Mesenteric fat pad (tissue), 1 donor: ENCODE measurements around the gene SCN3A. TPM values are rescaled to one million over a fixed set of nuclear protein-coding genes. Genes with fewer than 3 reads are reported as not detected.

Experiments used
- DNase-seq: peaks from one replicate; pipeline ENCODE4 v3.0.0-alpha.2; 2020; ENCODE audit warnings: low spot score
- total RNA-seq: library from RNA; stranded (reverse); fragmentation: NEBNext Ultra II Directional; extraction: Animal tissue kit (Norgen Biotek cat#: 25700); gene quantifications from one replicate; pipeline ENCODE4 v1.2.1, GENCODE V29; 2021
- donor health status: DM: yes; HTN: yes; CAD: no.

The SCN3A gene
- total RNA-seq, 1 donor from 2014 or later: 1.3 TPM

DNA sequence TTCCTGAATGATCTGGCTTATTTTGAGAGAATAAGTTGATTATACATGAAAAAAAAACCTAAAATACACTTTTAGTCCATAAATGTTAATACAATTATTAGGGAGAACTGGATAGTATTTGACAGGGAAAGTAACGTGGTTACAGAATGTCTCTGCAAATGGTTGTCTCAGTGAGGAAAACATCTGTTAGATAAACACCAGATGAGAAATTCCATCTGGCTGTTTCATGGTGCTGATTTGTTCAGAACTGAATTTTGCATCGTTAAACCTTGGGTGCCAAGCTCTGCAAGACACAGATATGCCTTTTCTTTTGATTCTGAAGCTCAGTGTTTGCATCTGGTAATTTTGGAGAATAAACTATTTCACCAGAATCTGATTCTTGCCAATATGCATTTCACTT, 90.4 kb downstream of the SCN3A start:
- no peak for DNase-seq

GRCh38 chr2:165112789-165113188, 91.1 kb downstream of the SCN3A start:
- no peak for DNase-seq

GRCh38 chr2:165112133-165112573, 91.7 kb downstream of the SCN3A start:
- DNase-seq: no peak

GRCh38 chr2:165110394-165110793, 93.5 kb downstream of the SCN3A start:
- DNase-seq: no peak

DNA sequence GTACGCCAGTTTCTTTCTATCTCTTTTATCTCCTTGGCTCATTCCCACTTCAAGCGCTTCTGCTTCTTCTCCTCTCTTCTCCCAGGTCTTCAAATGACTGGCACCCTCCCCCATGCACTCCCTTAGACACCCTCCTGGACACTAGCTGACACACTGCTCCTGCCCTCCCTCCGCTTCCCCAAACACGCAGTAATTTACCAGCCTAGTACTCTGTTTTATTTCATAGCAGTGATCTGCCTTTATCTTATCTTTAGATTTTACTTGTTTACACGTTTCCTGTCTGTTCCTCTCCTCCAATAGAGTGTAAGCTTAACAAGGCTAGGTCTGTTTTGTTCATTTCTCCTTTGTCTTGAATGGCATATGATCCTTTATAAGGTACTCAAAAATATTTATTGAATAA, 93.9 kb downstream of the SCN3A start:
- no peak for DNase-seq

DNA sequence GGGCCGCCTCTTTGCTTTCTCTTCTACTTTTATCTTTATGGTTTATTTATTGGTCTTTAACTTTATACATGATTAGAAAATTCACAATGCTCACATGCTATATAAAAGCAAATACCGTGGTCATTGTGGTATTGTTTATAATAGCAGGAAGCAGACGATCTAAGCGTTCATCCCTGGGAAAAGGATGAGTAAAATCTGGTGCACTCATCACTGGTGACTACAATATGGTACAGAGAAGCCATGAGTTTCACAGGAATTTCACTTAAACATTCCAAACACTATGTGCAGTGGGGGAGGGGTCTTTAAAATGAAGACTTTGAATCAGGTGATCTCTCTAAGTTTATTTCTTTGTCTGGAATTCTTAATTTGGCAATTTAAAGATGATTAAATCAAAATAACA, 97.9 kb downstream of the SCN3A start:
- no peak for DNase-seq

DNA sequence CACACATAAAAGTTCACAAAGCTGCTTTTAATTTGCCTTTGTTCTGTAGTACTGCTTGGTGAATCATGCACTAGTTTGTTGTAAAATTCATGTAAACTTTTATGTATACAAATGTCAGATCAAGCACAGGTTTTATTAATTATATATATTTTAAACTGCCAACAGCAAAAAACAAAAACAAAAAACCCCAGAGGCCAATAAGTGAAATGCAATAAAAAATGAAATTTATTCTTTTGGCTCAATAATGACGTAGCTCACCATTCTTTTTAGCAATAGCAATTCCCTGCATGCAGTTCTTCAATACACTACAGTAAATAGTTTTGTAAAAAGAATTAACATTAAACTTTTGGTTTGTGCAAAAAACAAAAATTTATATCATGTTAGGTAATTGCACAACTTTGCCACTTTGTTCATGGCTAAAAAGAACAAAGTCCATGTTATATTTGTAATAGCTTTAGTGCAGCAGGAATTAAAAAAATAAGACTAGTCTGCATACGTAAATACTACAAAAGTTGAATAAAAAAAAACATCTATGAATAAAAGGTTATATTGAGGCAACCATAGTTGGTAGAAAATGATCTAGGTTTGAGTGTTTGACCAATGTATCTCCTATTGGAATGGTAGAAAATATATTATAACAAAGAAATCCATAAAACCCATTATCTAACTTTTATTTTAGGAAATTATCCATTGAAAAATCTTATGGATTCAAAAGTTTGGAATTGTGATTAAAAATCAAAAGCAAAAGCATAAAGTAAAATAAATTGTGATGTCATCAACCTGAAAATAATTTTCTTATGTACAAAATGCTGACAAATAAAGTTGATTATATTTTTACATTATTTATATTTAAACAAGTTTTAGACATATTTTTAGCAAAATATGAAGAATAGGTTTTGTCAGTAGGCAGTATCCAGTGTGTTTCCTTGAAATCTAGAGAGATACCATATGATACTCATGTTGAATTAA, 115.6 kb downstream of the SCN3A start:
- no peak for DNase-seq

- no peak for DNase-seq
These were observed 117.5 kb downstream of the SCN3A start for GRCh38 chr2:165086337-165086736.

DNA sequence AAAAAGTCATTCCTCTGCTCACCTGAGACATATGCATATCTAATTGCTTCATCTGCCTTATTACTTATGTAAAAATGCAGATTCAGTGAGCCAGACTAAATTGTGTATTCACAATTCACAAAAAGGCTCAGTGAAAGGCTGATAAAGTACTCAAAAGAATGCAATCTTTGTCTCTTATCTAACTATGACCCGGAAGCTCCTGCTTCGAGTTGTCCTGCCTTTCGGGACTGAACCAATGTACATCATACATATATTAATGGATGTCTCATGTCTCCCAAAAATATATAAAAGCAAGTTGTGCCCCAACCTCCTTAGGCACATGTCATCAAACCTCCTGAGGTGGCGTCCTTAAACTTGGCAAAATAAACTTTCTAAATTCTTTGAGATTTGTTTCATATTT, 120.5 kb downstream of the SCN3A start:
- DNase-seq: no peak

- no peak for DNase-seq
These were observed 121.4 kb downstream of the SCN3A start for GRCh38 chr2:165082479-165082878.

DNA sequence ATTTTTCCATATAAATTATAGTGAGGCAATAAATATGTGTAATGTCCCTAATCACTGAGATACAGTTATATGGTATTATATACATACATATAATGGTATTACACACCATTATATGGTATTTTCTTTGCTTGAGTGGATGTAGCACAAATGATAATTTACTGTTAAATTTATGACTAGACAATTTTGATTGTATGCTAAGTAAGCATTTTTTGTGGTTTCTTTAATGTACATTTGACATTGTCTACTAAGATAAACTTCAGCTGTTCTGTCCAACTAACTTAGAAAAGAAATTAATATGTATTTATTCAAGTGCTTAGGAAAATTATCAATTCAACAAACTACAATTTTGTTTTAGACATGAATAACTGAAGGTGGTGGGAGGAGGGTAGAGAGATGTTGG, 122.6 kb downstream of the SCN3A start:
- DNase-seq: no peak

DNA sequence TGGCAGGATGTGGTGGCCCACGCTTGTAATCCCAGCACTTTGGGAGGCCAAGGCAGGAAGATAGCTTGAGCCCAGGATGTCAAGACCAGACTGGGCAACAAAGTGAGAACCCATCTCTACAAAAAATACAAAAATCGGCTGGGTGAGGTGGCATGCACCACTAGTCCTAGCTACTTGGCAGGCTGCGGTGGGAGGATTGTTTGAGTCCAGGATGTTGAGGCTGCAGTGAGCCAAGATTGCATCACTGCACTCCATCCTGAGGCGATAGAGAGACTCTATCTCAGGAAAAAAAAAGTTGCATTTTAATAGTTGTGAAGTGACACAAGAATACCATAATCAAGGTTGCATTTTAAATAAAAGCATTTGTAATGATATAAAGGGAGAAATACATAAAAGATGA, 124.4 kb downstream of the SCN3A start:
- DNase-seq: no peak

DNA sequence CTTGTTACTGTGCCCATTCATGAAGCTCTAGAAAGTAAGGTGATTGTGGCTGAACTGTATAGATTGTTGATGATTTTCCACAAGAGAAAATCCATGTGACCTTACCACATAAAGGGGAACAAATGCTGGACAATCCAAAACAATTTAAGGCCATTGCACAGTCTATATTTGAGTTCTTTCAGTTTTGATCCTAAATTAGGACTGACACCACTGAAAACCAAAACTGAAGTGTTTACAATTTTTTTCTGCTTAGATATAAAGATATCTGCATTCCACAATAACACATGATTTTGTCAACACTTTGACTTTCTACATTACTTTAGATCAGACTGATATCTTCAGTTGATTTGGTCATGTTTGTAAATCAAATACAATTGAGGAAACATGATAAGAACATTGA, 124.9 kb downstream of the SCN3A start:
- DNase-seq: no peak

GRCh38 chr2:165074884-165075283, 129.0 kb downstream of the SCN3A start:
- no peak for DNase-seq

DNA sequence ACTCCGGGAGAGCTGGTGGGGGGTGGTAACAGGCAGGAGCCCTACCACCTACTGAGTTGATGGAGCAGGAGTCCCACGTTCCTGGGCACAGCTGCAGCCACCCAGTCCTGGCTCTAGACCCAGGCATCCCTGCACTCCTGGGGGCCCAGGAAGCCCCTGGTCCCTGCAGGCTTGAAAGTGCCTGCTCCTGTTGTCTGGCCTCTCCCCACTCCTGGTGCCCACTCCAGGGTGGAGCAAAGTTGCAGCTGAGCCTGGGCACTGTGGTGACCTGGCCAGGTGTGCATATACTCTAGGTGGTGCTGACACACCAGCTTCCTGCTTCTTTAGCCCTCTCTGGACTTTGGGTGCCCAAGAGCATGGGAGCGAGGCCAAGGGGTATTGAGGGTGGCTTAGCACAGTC, 129.5 kb downstream of the SCN3A start:
- DNase-seq: no peak

GRCh38 chr2:165070076-165070475, 133.8 kb downstream of the SCN3A start:
- DNase-seq: no peak

DNA sequence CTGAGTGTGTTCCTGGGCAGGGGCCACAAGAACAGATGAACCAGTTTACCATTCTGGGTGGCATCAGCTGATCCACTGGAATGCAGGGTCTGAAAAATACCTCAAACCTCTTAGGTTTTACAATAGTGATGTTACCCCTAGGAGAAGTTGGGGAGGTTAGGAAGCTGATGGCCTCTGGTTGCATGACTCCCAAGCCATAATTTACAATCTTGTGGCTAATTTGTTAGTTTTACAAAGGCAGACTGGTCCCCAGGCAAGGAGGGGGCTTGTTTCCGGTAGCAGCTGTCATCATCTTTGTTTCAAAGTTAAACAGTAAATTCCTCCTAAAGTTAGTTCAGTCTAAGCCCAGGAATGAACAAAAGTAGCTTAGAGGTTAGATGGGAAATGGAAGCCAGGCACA, 134.7 kb downstream of the SCN3A start:
- no peak for DNase-seq

DNA sequence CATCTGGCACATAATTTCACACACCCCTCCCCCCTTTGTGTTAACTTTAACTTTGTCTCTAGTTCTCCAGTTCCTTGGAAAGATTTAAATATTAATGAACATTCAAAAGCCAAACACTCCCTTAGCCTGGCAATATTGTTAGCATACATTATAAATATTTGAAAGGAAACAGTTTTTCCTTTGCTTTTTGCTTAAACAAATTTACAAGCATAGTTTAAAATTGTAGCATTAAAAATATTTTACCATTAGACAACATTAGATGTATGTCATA, 135.4 kb downstream of the SCN3A start:
- no peak for DNase-seq

DNA sequence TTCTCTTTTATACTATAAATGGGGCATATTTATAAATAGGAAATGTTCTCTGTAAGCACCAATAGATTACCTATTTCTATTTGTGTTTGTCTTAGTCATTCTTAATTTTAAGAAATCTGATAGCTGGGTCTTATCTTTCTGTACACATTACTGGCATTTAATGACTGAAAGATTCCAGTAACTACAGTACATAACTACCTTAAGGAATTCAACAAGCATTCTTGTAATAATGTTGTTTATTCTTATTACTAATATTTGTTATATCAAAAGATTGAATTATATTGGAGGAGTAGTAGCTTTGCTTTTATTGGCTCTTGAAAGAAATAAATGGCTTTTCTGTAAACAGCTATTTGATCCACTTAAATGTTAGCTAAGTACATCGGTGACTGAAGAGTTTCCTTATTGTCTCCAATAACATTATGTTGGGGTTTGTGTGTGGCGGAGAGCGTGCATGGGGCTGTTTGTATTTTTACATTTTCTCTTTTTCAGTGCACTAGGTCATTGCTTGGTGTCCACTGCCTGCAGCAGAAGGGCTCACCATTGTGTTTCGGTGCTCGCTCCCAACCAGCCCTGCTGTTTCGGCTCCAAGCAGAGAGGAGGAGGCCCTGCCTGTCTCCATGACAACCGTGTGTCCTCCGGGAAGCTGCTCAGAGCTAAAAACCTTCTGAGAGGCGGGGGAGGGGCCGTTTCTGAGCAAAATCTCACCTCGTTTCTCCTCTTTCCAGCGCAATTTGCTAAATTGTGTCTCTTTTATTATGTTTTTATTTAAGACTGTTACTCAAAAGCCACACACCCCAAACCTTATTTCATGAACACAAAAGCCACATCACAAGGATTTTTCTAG, 136.0 kb downstream of the SCN3A start:
- DNase-seq: no peak

- no peak for DNase-seq
These were observed 139.1 kb downstream of the SCN3A start for GRCh38 chr2:165064743-165065142.

GRCh38 chr2:165060411-165060810, 143.4 kb downstream of the SCN3A start:
- DNase-seq: no peak

DNA sequence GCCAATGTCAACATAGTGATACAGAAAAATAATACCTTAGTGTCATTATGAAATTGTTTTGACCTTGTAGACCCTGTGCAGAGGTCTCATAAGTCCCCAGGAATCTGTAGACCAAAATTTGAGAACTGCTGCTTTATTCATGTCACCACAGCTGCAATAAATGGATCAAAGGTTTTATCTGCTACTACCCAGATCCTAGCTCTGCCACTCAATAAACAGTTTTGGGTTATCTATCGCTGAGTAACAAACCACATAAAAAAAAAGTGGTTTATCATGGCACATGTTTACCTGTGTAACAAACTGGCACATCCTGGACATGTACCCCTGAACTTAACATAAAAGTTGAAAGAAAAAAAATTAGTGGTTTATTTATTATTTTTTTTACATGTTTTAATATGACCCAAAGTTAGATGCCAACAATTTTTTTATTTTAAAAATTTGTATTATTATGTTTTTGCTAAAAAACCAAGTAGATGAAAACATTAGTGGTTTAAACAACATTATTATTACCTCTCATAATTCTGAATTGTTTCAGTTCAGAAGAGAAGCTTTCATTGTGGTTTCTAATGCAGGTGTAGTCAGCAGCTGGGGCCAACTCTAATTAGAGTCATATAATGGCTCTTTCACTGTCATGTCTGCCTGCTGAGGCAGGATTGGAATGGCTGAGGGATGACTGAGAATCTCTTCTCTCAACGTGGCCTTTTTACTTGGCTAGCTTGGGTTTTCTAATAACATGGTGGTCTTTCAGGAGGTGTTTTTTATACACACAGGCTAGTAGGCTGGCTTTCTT, 145.2 kb downstream of the SCN3A start:
- no peak for DNase-seq
